KG1 (cell line): ENCODE measurements around the gene RAB43.
"Not testable (repeated sequence)": the region's sequence is repeated elsewhere in the genome, so short reads cannot be mapped to it uniquely, and the experiment has no call there.

Experiments used
- DNase-seq: peaks from one replicate; lab custom pipeline; 2025; lab: John Stamatoyannopoulos, UW

RAB43 gene

GRCh38 chr3:129121792-129122411, at the start of gene RAB43:
RAB43 (minus strand) TSS chr3:129121804; CDS start chr3:129121489, 315 bp downstream.
- no peak for DNase-seq

DNA sequence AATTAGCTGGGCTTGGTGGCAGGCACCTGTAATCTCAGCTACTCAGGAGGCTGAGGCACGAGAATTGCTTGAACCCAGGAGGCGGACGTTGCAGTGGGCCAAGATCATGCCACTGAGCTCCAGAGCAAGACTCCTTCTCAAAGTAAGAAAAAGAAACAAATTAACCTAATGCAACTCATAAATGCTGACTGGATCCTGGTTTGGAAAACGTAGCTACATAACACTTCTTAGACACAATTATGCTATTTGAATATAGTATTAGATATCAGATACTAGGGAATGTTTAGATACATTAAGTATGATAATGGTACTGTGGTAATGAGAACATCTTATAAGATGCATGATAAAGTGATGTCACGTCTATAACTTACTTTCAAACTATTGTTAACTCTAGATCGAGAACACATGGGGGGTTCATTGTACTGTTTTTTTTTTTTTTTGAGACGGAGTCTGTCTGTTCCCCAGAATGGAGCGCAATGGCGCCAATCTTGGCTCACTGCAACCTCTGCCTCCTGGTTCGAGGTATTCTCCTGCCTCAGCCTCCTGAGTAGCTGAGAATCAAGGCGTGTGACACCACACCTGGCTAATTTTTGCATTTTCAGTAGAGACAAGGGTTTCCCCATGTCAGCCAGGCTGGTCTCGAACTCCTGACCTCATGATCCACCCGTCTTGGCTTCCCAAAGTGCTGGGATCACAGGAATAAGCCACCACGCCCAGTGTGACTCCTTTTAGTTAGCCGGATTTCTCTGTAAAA, 45.2 kb upstream of the RAB43 start:
- no peak for DNase-seq

DNA sequence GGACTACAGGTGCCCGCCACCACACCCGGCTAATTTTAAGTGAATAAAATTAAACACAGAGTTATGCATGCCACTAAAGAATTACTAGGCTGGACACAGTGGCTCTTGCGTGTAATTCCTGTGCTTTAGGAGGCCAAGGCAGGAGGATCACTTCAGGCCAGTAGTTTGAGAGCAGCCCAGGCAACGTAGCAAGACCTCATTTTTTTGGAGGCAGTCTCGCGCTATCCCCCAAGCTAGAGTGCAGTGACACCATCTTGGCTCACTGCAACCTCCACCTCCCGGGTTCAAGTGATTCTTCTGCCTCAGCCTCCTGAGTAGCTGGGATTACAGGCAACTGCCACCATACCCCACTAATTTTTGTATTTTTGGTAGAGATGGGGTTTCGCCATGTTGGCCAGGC, 44.0 kb upstream of the RAB43 start:
- DNase-seq = not testable (repeated sequence)

GRCh38 chr3:129164500-129164899, 42.9 kb upstream of the RAB43 start:
- DNase-seq = no peak

GRCh38 chr3:129162729-129163579, 41.4 kb upstream of the RAB43 start:
- peak; percentile 26 for DNase-seq

GRCh38 chr3:129161860-129162271, 40.3 kb upstream of the RAB43 start:
- DNase-seq = no peak

DNA sequence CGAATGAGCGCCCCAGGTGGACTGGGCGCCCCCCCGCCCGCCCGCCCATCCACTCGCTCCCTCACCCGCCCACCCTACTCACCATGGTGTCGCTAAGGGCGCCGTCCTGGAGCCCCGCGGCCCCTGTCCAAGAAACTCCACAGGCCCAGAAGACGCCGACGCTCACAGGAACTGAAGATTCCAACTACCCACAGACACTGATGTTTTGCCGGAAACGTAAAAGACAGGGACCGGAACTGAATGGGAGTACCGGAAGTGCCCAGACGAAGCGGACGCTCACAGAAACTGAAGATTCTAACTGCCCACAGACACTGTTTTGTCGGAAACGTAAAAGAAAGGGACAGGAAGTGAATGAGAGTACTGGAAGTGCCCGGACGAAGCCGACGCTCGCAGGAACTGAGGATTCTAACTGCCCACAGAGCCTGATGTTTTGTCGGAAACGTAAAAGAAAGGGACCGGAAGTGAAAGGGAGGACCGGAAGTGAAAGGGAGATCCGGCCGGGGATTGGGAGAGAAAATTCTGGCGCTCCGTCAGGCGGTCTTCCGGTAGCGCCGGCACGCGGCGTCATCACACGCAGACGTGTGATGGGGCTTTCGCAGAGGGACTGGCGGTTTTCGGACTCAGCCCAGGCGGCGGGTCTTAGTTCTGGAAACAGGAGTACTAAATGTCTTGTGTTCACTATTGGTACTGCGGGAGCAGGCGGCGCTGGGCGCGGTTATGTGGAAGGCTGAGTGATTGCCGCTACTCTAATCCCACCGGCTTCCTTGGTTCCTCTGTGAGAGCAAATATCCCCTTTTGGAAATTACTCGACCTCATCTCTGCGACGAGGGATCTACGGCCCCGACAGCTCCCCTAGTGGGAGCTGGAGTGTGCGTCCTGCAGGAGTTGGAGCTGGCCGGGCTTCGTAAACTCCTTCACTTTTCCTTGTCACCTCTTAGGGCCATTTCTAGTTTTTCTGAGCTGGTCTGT, 39.6 kb upstream of the RAB43 start, which contains the start of gene ISY1:
ISY1 (minus strand) TSS at position 173 of the 969 bp plus-strand sequence; CDS start at position 85, 88 bp downstream.
- DNase-seq = peak; percentile 97

GRCh38 chr3:129144786-129145185, 23.2 kb upstream of the RAB43 start:
- no peak for DNase-seq

- not testable (repeated sequence) for DNase-seq
These were observed 19.4 kb upstream of the RAB43 start for GRCh38 chr3:129141011-129141410.

GRCh38 chr3:129139911-129140310, 18.3 kb upstream of the RAB43 start:
- no peak for DNase-seq

GRCh38 chr3:129136275-129136674, 14.7 kb upstream of the RAB43 start:
- not testable (repeated sequence) for DNase-seq

GRCh38 chr3:129132097-129132866, 10.7 kb upstream of the RAB43 start:
- DNase-seq = no peak

GRCh38 chr3:129131465-129132088, 10.0 kb upstream of the RAB43 start:
- no peak for DNase-seq

DNA sequence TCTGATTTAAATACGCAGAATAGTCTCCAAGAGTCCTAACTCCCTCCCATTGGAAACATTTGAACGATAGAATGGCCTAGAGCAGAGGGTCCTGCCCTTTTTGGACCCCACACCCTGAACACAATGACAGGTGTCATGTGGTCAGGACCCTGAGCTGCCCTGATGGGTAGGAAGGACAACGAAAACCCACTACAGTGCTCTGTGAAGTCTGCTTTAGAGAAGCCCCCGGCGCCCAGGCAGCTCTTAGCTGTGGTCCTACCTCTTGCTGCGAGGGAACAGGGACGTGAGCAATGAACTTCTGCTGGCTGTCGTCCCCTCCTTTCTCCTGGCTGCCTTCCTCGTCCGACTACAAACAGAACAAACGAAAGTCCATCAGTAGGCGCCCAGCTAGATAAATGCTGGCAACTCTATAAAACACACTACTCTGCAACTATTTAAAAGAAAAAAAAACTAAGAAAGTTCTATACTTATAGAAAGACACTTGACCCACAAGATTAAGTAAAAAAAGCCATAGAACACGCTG, 8.7 kb upstream of the RAB43 start:
- no peak for DNase-seq

GRCh38 chr3:129128357-129129155, 7.0 kb upstream of the RAB43 start:
- no peak for DNase-seq

DNA sequence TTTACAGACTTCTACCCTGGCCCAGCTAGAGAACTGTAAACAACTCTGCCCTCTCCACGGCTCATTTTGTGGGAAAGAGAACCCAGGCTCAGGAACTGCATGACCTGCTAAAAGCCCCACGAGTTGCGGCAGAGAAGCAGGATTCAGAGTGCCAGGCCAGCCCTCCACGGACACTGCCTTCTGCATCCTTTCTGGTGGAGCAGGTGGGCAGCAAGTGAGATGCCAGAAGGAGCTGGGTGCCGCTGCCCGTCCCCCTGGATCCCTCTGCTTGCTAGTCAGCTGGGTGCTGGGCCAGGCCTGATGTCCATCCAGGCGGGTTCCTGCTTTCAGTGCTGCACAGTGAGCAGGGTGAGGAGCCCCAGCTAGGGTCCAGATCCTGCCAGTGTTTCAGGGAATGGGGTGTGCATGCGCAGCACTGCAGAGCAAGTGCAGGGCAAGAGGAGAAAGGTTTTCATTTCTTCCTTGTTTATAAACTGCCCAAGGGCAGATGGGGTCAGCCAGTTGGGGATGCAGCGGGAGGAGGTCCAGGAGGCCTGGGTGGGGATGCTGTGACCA, 5.2 kb upstream of the RAB43 start:
- no peak for DNase-seq

DNA sequence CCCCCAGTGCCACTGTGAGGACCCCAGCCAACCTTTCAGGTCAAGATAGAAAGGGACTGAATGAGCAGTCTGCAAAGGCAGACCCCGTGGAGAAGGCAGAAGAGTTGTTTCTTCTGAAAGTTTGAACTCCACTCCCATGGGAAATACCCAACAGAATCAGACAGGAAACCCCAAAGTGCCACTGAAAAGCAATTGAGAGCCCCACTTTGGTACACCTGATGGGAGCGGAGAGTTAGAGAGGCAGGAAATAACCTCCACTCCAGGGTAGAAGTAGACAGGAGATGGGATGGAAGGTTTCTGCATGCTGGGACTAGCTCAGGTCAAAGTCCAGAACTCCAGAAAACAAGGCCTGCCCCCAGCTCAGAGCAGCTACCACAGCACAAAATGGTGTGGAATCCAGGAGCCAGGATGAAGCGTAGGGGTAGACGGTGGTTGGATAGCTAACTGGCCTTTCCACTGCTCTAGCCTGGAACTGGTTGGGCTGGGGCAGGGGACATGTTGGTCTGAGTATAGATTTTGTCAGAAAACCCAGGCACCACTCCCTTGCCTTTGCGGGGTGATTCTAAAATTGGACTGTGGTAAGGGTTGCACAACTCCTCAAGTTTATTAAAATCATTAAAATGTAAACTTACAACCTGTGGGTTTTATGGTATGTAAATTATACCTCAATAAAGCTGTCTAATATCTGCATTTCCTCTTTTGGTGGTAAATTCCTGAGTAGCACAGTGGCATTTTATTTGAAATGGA, 1.9 kb upstream of the RAB43 start:
- DNase-seq = no peak
